CD4-positive, CD25-positive, alpha-beta regulatory T cell (primary cell): Measurements from ENCODE around the gene RELB. TPM values are rescaled to one million over a fixed set of nuclear protein-coding genes. Genes with fewer than 3 reads are reported as not detected.
"Not testable (repeated sequence)": the region's sequence is repeated elsewhere in the genome, so short reads cannot be mapped to it uniquely, and the experiment has no call there.

Experiments used
- ATAC-seq, 2 donors: fragments of 150-1000 bp; cut with Tn5 transposase; one replicate each; pipeline ENCODE4 v1.10.0; 2021; ENCODE audit warnings: low read depth in 2 of 2, moderate number of reproducible peaks in 2 of 2, moderate library complexity in 1 of 2
- DNase-seq, 3 donors: peaks; one replicate each; pipeline versions ENCODE4 v3.0.0 to v3.0.0-alpha.2; 2012 to 2022; ENCODE audit warnings: mixed read lengths in 1 of 3
- H3K27ac ChIP-seq: one replicate; pipeline ENCODE4 v1.7.0; 2013; ENCODE audit warnings: mild to moderate bottlenecking, low read length; ENCODE audit not compliant: insufficient read depth, poor library complexity, severe bottlenecking
- H3K27me3 ChIP-seq: one replicate; pipeline ENCODE4 v1.7.0; 2013; ENCODE audit warnings: low read length; ENCODE audit not compliant: control insufficient read depth, insufficient read depth
- H3K36me3 ChIP-seq: one replicate; pipeline ENCODE4 v1.7.0; 2013; ENCODE audit warnings: mild to moderate bottlenecking, low read length, moderate library complexity; ENCODE audit not compliant: control insufficient read depth, insufficient read depth
- H3K4me1 ChIP-seq: 2 replicates; pipeline ENCODE4 v1.7.0; 2013; ENCODE audit warnings: mild to moderate bottlenecking, low read length; ENCODE audit not compliant: insufficient read depth, control insufficient read depth, poor library complexity, severe bottlenecking
- H3K4me3 ChIP-seq: one replicate; pipeline ENCODE4 v1.7.0; 2013; ENCODE audit warnings: low read depth, mild to moderate bottlenecking, low read length, moderate library complexity
- H3K9me3 ChIP-seq, 2 experiments: 1 replicate in 1 of 2; 2 replicates in 1 of 2; pipeline ENCODE4 v1.7.0; 2013; ENCODE audit warnings: low read length in 2 of 2, mild to moderate bottlenecking in 1 of 2, moderate library complexity in 1 of 2; ENCODE audit not compliant: control insufficient read depth in 2 of 2
- H3K27ac Mint-ChIP-seq, 3 donors: one replicate each; pipeline ENCODE4 v1.8.0; 2020 to 2022; ENCODE audit warnings: mild to moderate bottlenecking in 3 of 3, mixed read lengths in 3 of 3, moderate library complexity in 2 of 3
- H3K27me3 Mint-ChIP-seq: one replicate; pipeline ENCODE4 v1.8.0; 2022; ENCODE audit warnings: mild to moderate bottlenecking, mixed read lengths
- H3K36me3 Mint-ChIP-seq: one replicate; pipeline ENCODE4 v1.8.0; 2020; ENCODE audit warnings: mixed read lengths
- H3K4me1 Mint-ChIP-seq, 4 donors: one replicate each; pipeline ENCODE4 v1.8.0; 2020 to 2022; ENCODE audit warnings: mixed read lengths in 4 of 4, mild to moderate bottlenecking in 1 of 4
- H3K4me3 Mint-ChIP-seq, 4 donors: one replicate each; pipeline ENCODE4 v1.8.0; 2020 to 2022; ENCODE audit warnings: mild to moderate bottlenecking in 4 of 4, mixed read lengths in 4 of 4, moderate library complexity in 3 of 4
- H3K9me3 Mint-ChIP-seq, 7 donors: one replicate each; pipeline ENCODE4 v1.8.0; 2020 to 2022; ENCODE audit warnings: mixed read lengths in 7 of 7, mild to moderate bottlenecking in 3 of 7, moderate library complexity in 2 of 7
- polyA plus RNA-seq, 4 donors: library from polyadenylated mRNA; unstranded; fragments of 300-500 nt; fragmentation: Illumina TruSeq; gene quantifications; one replicate each; pipeline ENCODE4 v1.2.3, GENCODE V29; 2021
- total RNA-seq: library from RNA; stranded (reverse); gene quantifications from one replicate; pipeline ENCODE4 v1.2.3, GENCODE V29; 2022

Gene RELB
- total and polyA plus RNA-seq, 5 donors from 2014 or later = 5.5 to 107 (median 10.6) TPM

DNA sequence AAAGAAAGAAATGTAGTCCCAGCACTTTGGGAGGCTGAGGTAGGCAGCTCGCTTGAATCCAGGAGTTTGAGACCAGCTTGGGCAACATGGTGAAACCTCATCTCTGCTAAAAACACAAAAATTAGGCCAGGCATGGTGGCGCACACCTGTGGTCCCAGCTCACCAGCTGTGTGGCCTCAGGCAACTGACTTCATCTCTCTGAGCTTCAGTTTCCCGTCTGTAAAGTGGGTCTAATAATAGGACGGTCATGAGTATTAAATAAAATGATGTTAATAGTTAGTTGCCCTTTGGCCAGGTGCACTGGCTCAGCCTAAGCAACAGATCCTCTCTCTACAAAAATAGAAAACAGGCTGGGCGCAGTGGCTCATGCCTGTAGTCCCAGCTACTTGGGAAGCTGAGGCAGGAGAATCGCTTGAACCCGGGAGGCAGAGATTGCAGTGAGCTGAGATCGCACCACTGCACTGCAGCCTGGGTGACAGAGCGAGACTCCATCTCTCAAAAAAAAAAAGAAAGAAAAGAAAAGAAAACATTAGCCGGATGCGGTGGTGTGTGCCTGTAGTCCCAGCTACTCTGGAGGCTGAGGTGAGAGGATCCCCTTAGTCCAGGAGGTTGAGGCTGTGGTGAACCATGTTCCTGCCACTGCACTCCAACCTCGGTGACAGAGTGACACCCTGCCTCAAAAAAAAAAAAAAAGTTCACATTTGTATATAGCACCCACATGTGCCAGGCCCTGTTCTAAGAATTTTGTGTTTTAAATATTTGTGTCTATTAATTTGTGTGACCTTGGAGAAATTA is 1.9 kb upstream of the RELB start:
- not testable (repeated sequence) for DNase-seq

DNA sequence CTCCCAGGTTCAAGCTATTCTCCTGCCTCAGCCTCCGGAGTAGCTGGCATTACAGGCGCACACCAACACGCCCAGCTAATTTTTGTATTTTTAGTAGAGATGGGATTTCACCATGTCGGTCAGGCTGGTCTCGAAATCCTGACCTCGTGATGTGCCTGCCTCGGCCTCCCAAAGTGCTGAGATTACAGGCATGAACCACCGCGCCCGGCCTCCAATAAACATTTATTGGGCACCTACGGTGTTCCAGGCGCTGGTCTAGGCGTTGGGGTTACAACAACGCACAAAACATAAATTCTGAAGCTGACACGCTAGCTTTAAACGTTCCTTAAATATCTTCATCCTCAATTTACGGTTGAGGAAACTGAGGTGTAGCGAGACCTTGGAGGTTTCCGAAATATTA is 599 bp upstream of the RELB start:
- H3K4me3 Mint-ChIP-seq = peak overlapping the region; percentile 71 to 93 (median 76)
- H3K27me3 ChIP-seq, ATAC-seq, H3K9me3 Mint-ChIP-seq, DNase-seq, H3K9me3 ChIP-seq, H3K36me3 ChIP-seq, H3K36me3 Mint-ChIP-seq: not testable (repeated sequence)
- Histone ChIP-seq H3K27ac (peak overlapping the region; percentile 100), H3K4me1 (peaks cover 11% of the 10 kb centered on the region), H3K4me3 (peak overlapping the region; percentile 53)
- peaks cover 14% of the 10 kb centered on the region for H3K27me3 Mint-ChIP-seq
- peak overlapping the region in 2 of 3 donors; percentile 92 to 99 for H3K27ac Mint-ChIP-seq
- peaks cover 0 to 20% (median 11%) of the 10 kb centered on the region in 4 donors for H3K4me1 Mint-ChIP-seq

More for the DNA sequence above, 1.9 kb upstream of the RELB start:
- H3K9me3 Mint-ChIP-seq, H3K36me3 Mint-ChIP-seq, H3K9me3 ChIP-seq, H3K27ac ChIP-seq, H3K4me3 ChIP-seq, H3K36me3 ChIP-seq, ATAC-seq, H3K27me3 ChIP-seq: not testable (repeated sequence)
- Mint-ChIP-seq H3K27me3 (peaks cover 12% of the 10 kb centered on the region), H3K27ac (peak overlapping the region in 2 of 3 donors; percentile 92 to 99), H3K4me3 (peak overlapping the region; percentile 11 to 93 (median 85)), H3K4me1 (peaks cover 0 to 20% (median 11%) of the 10 kb centered on the region in 4 donors)
- H3K4me1 ChIP-seq = peaks cover 11% of the 10 kb centered on the region

DNA sequence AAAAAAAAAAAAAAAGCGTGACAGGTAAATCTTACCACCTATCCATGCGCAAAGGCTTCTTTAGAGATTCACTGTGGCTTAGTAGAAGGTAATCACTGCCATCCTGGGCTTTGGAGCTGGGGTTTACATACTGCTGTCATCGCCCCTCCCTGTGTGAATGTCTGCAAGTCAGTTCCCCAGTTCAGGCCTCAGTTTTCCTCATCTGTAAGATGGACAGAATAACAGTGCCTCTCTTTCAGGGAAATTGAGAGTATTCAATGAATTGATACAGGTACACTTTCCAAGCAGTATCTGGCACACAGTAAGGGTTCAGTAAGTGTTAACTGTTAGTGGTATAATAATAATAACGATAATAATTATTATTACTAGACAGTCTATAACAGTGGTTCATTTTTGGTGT is 2.2 kb downstream of the RELB start:
- peaks cover 12% of the 10 kb centered on the region for H3K36me3 ChIP-seq
- H3K27me3 ChIP-seq = no peaks in the 10 kb centered on the region
- DNase-seq = no peak
- H3K4me1 ChIP-seq = peaks cover 11% of the 10 kb centered on the region
- no peaks in the 10 kb centered on the region for H3K9me3 Mint-ChIP-seq
- no peaks in the 10 kb centered on the region for H3K9me3 ChIP-seq
- H3K4me1 Mint-ChIP-seq = peaks cover 0 to 22% (median 14%) of the 10 kb centered on the region in 4 donors
- no peak for ATAC-seq
- H3K27ac Mint-ChIP-seq = peak overlapping the region in 1 of 3 donors; percentile 26
- H3K4me3 ChIP-seq = no peak overlapping the region
- peaks cover 14% of the 10 kb centered on the region for H3K27me3 Mint-ChIP-seq
- H3K27ac ChIP-seq = no peak overlapping the region
- H3K4me3 Mint-ChIP-seq = peak overlapping the region in 2 of 4 donors; percentile 36 to 60
- peaks cover 3% of the 10 kb centered on the region for H3K36me3 Mint-ChIP-seq

DNA sequence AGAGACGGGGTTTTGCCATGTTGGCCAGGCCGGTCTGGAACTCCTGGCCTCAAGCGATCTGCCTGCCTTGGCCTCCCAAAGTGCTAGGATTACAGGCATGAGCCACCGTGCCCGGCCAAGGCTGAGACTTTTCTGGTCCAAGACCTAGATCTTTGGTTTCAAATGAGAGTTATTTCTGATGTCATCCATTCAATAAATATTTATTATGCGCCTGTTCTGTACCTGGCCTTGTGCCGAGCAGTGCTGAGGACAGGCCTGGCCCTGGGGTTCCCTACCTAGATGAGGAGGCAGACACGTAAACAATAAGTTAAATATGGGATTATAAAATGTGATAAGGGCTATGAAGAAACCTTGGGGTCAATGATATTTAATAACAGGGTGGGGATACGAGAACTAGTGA is 4.5 kb downstream of the RELB start:
- H3K4me3 ChIP-seq = no peak overlapping the region
- no peaks in the 10 kb centered on the region for H3K9me3 ChIP-seq
- Mint-ChIP-seq H3K4me1 (peaks cover 0 to 23% (median 12%) of the 10 kb centered on the region in 4 donors), H3K36me3 (peaks cover 11% of the 10 kb centered on the region), H3K9me3 (peaks cover 0 to 1% (median 0%) of the 10 kb centered on the region in 7 donors), H3K27me3 (peaks cover 14% of the 10 kb centered on the region), H3K27ac (no peak overlapping the region), H3K4me3 (no peak overlapping the region)
- no peak overlapping the region for H3K27ac ChIP-seq
- peaks cover 14% of the 10 kb centered on the region for H3K36me3 ChIP-seq
- DNase-seq (no peak), ATAC-seq (no peak)
- peaks cover 10% of the 10 kb centered on the region for H3K4me1 ChIP-seq
- no peaks in the 10 kb centered on the region for H3K27me3 ChIP-seq

DNA sequence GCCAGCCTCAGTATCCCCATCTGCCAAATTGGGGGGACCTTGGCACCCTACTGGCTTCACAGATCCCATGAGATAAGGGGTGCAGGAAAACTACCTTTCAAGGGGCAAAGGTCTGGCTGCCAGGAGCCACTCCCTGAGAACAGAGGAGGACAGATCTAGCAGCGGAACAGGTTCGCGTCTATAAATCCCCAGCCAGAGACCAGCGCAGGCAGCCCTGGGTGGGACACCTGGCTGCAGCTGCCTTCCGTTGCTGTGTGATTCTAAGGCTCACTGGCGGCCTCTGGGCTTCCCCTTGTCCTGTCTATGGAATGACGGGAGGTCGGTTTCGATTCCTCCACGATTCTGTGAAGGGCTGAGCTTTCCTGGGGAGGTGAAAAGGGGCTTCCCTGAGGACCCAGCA is 7.3 kb downstream of the RELB start:
- Histone ChIP-seq H3K4me3 (no peak overlapping the region), H3K4me1 (no peaks in the 10 kb centered on the region), H3K36me3 (peaks cover 18% of the 10 kb centered on the region), H3K27ac (no peak overlapping the region), H3K27me3 (no peaks in the 10 kb centered on the region), H3K9me3 (no peaks in the 10 kb centered on the region)
- peaks cover 8% of the 10 kb centered on the region for H3K36me3 Mint-ChIP-seq
- H3K9me3 Mint-ChIP-seq = peaks cover 0 to 1% (median 0%) of the 10 kb centered on the region in 7 donors
- peaks cover 5% of the 10 kb centered on the region for H3K27me3 Mint-ChIP-seq
- ATAC-seq = no peak
- H3K27ac Mint-ChIP-seq = no peak overlapping the region
- no peak overlapping the region for H3K4me3 Mint-ChIP-seq
- H3K4me1 Mint-ChIP-seq = peaks cover 0 to 5% (median 3%) of the 10 kb centered on the region in 4 donors
- DNase-seq = no peak

DNA sequence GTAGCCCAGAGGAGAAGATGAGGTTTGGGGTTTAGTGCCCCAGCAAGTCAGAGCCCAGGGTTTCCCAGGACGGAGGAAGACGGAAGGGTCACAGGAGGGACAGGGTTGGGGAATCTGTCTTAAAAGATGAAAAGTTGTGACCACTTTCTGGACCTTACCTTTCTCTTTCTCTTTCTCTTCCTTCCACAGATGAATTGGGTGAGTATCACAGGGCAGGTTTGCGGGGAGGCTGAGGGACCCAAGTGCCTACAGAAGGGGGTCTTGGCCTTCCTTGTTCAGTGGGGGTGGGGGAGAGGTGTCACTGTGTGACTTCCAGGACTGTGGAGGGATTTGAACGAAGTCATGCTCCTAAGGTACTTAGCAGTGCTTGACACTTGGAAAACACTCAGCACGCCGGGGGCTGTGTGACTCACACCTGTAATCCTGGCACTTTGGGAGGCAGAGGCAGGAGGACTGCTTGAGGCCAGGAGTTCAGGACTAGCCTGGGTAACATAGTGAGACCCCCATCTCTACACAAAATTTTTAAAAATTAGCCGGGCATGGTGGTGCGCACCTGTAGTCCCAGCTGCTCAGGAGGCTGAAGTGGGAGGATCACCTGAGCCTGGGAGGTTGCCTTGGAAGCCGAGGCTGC is 8.5 kb downstream of the RELB start:
- H3K27ac Mint-ChIP-seq = peak overlapping the region in 2 of 3 donors; percentile 44 to 91
- peaks cover 0 to 5% (median 3%) of the 10 kb centered on the region in 4 donors for H3K4me1 Mint-ChIP-seq
- H3K9me3 ChIP-seq = no peaks in the 10 kb centered on the region
- DNase-seq (no peak), ATAC-seq (no peak)
- H3K4me1 ChIP-seq = no peaks in the 10 kb centered on the region
- H3K9me3 Mint-ChIP-seq = peaks cover 0 to 1% (median 0%) of the 10 kb centered on the region in 7 donors
- H3K36me3 ChIP-seq = peaks cover 18% of the 10 kb centered on the region
- H3K27me3 Mint-ChIP-seq = no peaks in the 10 kb centered on the region
- H3K4me3 ChIP-seq = no peak overlapping the region
- no peak overlapping the region for H3K27ac ChIP-seq
- H3K27me3 ChIP-seq = no peaks in the 10 kb centered on the region
- peaks cover 8% of the 10 kb centered on the region for H3K36me3 Mint-ChIP-seq
- H3K4me3 Mint-ChIP-seq = no peak overlapping the region

DNA sequence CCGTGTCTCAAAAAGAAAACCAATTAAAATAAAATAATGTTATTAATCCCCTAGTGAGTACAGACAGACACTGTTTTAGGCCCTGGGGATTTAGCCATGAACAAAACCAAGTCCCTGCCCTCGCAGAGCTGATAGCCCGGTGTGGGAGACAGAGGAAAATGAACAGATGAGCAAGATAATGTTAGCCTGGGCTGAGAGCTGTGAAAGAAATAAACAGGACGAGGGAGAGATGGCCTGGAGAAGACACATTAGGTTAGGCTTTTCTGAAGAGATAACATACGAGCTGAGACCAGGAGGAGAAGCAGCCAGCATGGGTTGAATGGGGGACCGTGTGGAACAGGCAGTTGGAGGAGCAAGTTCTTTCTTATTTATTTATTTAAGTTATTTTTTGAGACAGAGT is 9.0 kb downstream of the RELB start:
- Mint-ChIP-seq H3K36me3 (peaks cover 8% of the 10 kb centered on the region), H3K27me3 (no peaks in the 10 kb centered on the region), H3K9me3 (peaks cover 0 to 1% (median 0%) of the 10 kb centered on the region in 7 donors), H3K4me1 (peaks cover 0 to 6% (median 3%) of the 10 kb centered on the region in 4 donors), H3K4me3 (no peak overlapping the region), H3K27ac (peak overlapping the region in 2 of 3 donors; percentile 15 to 91)
- peaks cover 22% of the 10 kb centered on the region for H3K36me3 ChIP-seq
- no peak overlapping the region for H3K27ac ChIP-seq
- ATAC-seq (no peak), DNase-seq (no peak)
- no peaks in the 10 kb centered on the region for H3K27me3 ChIP-seq
- no peaks in the 10 kb centered on the region for H3K4me1 ChIP-seq
- no peak overlapping the region for H3K4me3 ChIP-seq
- no peaks in the 10 kb centered on the region for H3K9me3 ChIP-seq
